Ishikawa (cell line): ENCODE results near the gene SLCO2A1.

Experiments used
- CEBPB ChIP-seq: IDR thresholded peaks from 2 replicates; pipeline ENCODE4 v1.6.1; 2012
- CREB1 ChIP-seq: IDR thresholded peaks from 2 replicates; pipeline ENCODE4 v1.6.1; 2012; ENCODE audit warnings: low read depth
- EGR1 ChIP-seq: IDR thresholded peaks from 2 replicates; pipeline ENCODE4 v1.6.1; 2012
- EP300 ChIP-seq: IDR thresholded peaks from 2 replicates; pipeline ENCODE4 v1.6.1; 2012; ENCODE audit warnings: borderline replicate concordance
- FOXM1 ChIP-seq: IDR thresholded peaks from 2 replicates; pipeline ENCODE4 v1.6.1; 2012; ENCODE audit warnings: low read depth, borderline replicate concordance
- NFIC ChIP-seq: IDR thresholded peaks from 2 replicates; pipeline ENCODE4 v1.6.1; 2012
- RAD21 ChIP-seq: IDR thresholded peaks from 2 replicates; pipeline ENCODE4 v1.6.1; 2012; ENCODE audit warnings: low read depth
- REST ChIP-seq: IDR thresholded peaks from 2 replicates; pipeline ENCODE4 v1.6.1; 2012; ENCODE audit warnings: low read depth, mild to moderate bottlenecking
- TAF1 ChIP-seq: IDR thresholded peaks from 2 replicates; pipeline ENCODE4 v1.6.1; 2012; ENCODE audit warnings: low read depth, mild to moderate bottlenecking
- TCF12 ChIP-seq: IDR thresholded peaks from 2 replicates; pipeline ENCODE4 v1.6.1; 2012; ENCODE audit warnings: low read depth
- TEAD4 ChIP-seq: IDR thresholded peaks from 2 replicates; pipeline ENCODE4 v1.6.1; 2012
- YY1 ChIP-seq: IDR thresholded peaks from 2 replicates; pipeline ENCODE4 v1.6.1; 2012; ENCODE audit warnings: low read depth
- ZBTB7A ChIP-seq: IDR thresholded peaks from 2 replicates; pipeline ENCODE4 v1.6.1; 2012; ENCODE audit warnings: low read depth
- TF ChIP-seq, protein P1 (sequence below): IDR thresholded peaks from 2 replicates; pipeline ENCODE4 v1.6.1; 2012
- TF ChIP-seq, protein P2 (sequence below): IDR thresholded peaks from 2 replicates; pipeline ENCODE4 v1.6.1; 2012

Gene SLCO2A1

GRCh38 chr3:133884887-133885711 lies 144.6 kb downstream of the SLCO2A1 start:
- TF ChIP-seq YY1 (no peak), REST (no peak), CEBPB (no peak), EP300 (no peak), EGR1 (no peak), ZBTB7A (no peak), TCF12 (no peak), FOXM1 (no peak), RAD21 (no peak), NFIC (no peak), CREB1 (no peak), TAF1 (no peak), TEAD4 (no peak)
- TF ChIP-seq, protein P1, sequence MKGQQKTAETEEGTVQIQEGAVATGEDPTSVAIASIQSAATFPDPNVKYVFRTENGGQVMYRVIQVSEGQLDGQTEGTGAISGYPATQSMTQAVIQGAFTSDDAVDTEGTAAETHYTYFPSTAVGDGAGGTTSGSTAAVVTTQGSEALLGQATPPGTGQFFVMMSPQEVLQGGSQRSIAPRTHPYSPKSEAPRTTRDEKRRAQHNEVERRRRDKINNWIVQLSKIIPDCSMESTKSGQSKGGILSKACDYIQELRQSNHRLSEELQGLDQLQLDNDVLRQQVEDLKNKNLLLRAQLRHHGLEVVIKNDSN = no peak
- TF ChIP-seq, protein P2, sequence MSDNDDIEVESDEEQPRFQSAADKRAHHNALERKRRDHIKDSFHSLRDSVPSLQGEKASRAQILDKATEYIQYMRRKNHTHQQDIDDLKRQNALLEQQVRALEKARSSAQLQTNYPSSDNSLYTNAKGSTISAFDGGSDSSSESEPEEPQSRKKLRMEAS = no peak

GRCh38 chr3:133884054-133884886 lies 145.5 kb downstream of the SLCO2A1 start:
- no peak for TF ChIP-seq EGR1
- no peak for TF ChIP-seq FOXM1
- TF ChIP-seq EP300 = no peak
- TF ChIP-seq TEAD4 = no peak
- TF ChIP-seq, protein P2 = no peak
- TF ChIP-seq CEBPB = no peak
- TF ChIP-seq TCF12 = no peak
- no peak for TF ChIP-seq NFIC
- no peak for TF ChIP-seq TAF1

- no peak for TF ChIP-seq FOXM1
- no peak for TF ChIP-seq RAD21
- no peak for TF ChIP-seq NFIC
- no peak for TF ChIP-seq TEAD4
- TF ChIP-seq EP300 = no peak
- TF ChIP-seq, protein P1 = no peak
- no peak for TF ChIP-seq CREB1
- TF ChIP-seq TCF12 = no peak
- no peak for TF ChIP-seq REST
- TF ChIP-seq TAF1 = no peak
- TF ChIP-seq YY1 = no peak
Observed at GRCh38 chr3:133883641-133884040, 146.1 kb downstream of the SLCO2A1 start.

- TF ChIP-seq, protein P1 = no peak
- no peak for TF ChIP-seq YY1
- TF ChIP-seq FOXM1 = no peak
- TF ChIP-seq EP300 = no peak
- TF ChIP-seq, protein P2 = no peak
- no peak for TF ChIP-seq TCF12
- no peak for TF ChIP-seq TAF1
- no peak for TF ChIP-seq REST
- no peak for TF ChIP-seq EGR1
- no peak for TF ChIP-seq CEBPB
- TF ChIP-seq ZBTB7A = no peak
- TF ChIP-seq TEAD4 = no peak
- TF ChIP-seq NFIC = no peak
- TF ChIP-seq CREB1 = no peak
- TF ChIP-seq RAD21 = no peak
Observed at GRCh38 chr3:133882986-133883586, 146.6 kb downstream of the SLCO2A1 start.
